ENCODE results near the gene CNPY1. TPM values are rescaled to one million over a fixed set of nuclear protein-coding genes. Genes with fewer than 3 reads are reported as not detected.
"Not testable (repeated sequence)": the region's sequence is repeated elsewhere in the genome, so short reads cannot be mapped to it uniquely, and the experiment has no call there.

CNPY1 gene
- total RNA-seq, 2 experiments from 2014 or later, result not detected

- POLR2A ChIA-PET, result no interaction called here
- no peaks in the 10 kb centered on the region for H3K4me1 Mint-ChIP-seq
- no peak overlapping the region for H3K27ac Mint-ChIP-seq
- no peaks in the 10 kb centered on the region for H3K27me3 Mint-ChIP-seq
- no peak for DNase-seq
- CTCF ChIA-PET, result no interaction called here
- no peaks in the 10 kb centered on the region for H3K36me3 Mint-ChIP-seq (ENCODE audit: low read depth)
- no peaks in the 10 kb centered on the region for H3K9me3 Mint-ChIP-seq
- H3K4me3 Mint-ChIP-seq, result no peak overlapping the region
Measured at GRCh38 chr7:155571581-155572345, 25.4 kb upstream of the CNPY1 start.

GRCh38 chr7:155570991-155571390 is 24.6 kb upstream of the CNPY1 start:
- DNase-seq, result no peak
- H3K36me3 Mint-ChIP-seq (ENCODE audit: low read depth), result no peaks in the 10 kb centered on the region
- no peak overlapping the region for H3K27ac Mint-ChIP-seq
- no peaks in the 10 kb centered on the region for H3K4me1 Mint-ChIP-seq
- POLR2A ChIA-PET, result no interaction called here
- H3K27me3 Mint-ChIP-seq, result no peaks in the 10 kb centered on the region
- CTCF ChIA-PET, result no interaction called here
- H3K4me3 Mint-ChIP-seq, result no peak overlapping the region
- no peaks in the 10 kb centered on the region for H3K9me3 Mint-ChIP-seq

GRCh38 chr7:155570171-155570958 is 24.0 kb upstream of the CNPY1 start:
- Mint-ChIP-seq H3K27me3 (no peaks in the 10 kb centered on the region), H3K4me3 (no peak overlapping the region), H3K4me1 (no peaks in the 10 kb centered on the region), H3K36me3 (ENCODE audit: low read depth) (no peaks in the 10 kb centered on the region), H3K27ac (no peak overlapping the region), H3K9me3 (no peaks in the 10 kb centered on the region)
- POLR2A ChIA-PET, result no interaction called here
- no peak for DNase-seq
- CTCF ChIA-PET, result no interaction called here

GRCh38 chr7:155569681-155570080 is 23.3 kb upstream of the CNPY1 start:
- H3K27ac Mint-ChIP-seq, result no peak overlapping the region
- H3K4me1 Mint-ChIP-seq, result no peaks in the 10 kb centered on the region
- H3K4me3 Mint-ChIP-seq, result no peak overlapping the region
- no peaks in the 10 kb centered on the region for H3K36me3 Mint-ChIP-seq (ENCODE audit: low read depth)
- CTCF ChIA-PET, result no interaction called here
- no peaks in the 10 kb centered on the region for H3K9me3 Mint-ChIP-seq
- POLR2A ChIA-PET, result no interaction called here
- DNase-seq, result no peak
- no peaks in the 10 kb centered on the region for H3K27me3 Mint-ChIP-seq

- no peak for DNase-seq
- H3K27ac Mint-ChIP-seq, result no peak overlapping the region
- H3K27me3 Mint-ChIP-seq, result no peaks in the 10 kb centered on the region
- H3K36me3 Mint-ChIP-seq (ENCODE audit: low read depth), result no peaks in the 10 kb centered on the region
- H3K4me1 Mint-ChIP-seq, result no peaks in the 10 kb centered on the region
- no peak overlapping the region for H3K4me3 Mint-ChIP-seq
- ChIA-PET POLR2A (no interaction called here), CTCF (no interaction called here)
- no peaks in the 10 kb centered on the region for H3K9me3 Mint-ChIP-seq
Measured at GRCh38 chr7:155568842-155569494, 22.6 kb upstream of the CNPY1 start.

GRCh38 chr7:155568333-155568660 is 21.9 kb upstream of the CNPY1 start:
- H3K27ac Mint-ChIP-seq, result no peak overlapping the region
- H3K36me3 Mint-ChIP-seq (ENCODE audit: low read depth), result no peaks in the 10 kb centered on the region
- H3K4me3 Mint-ChIP-seq, result no peak overlapping the region
- POLR2A ChIA-PET, result no interaction called here
- CTCF ChIA-PET, result no interaction called here
- no peaks in the 10 kb centered on the region for H3K4me1 Mint-ChIP-seq
- no peaks in the 10 kb centered on the region for H3K27me3 Mint-ChIP-seq
- no peak for DNase-seq
- H3K9me3 Mint-ChIP-seq, result no peaks in the 10 kb centered on the region

- Mint-ChIP-seq H3K27me3 (no peaks in the 10 kb centered on the region), H3K9me3 (no peaks in the 10 kb centered on the region), H3K36me3 (ENCODE audit: low read depth) (no peaks in the 10 kb centered on the region), H3K4me1 (no peaks in the 10 kb centered on the region), H3K27ac (no peak overlapping the region), H3K4me3 (no peak overlapping the region)
- ChIA-PET CTCF (no interaction called here), POLR2A (no interaction called here)
- DNase-seq, result no peak
Measured at GRCh38 chr7:155567646-155568332, 21.4 kb upstream of the CNPY1 start.

GRCh38 chr7:155566011-155566836 is 19.9 kb upstream of the CNPY1 start:
- CTCF ChIA-PET, result no interaction called here
- peaks cover 8% of the 10 kb centered on the region for H3K27me3 Mint-ChIP-seq
- no peak overlapping the region for H3K4me3 Mint-ChIP-seq
- H3K27ac Mint-ChIP-seq, result no peak overlapping the region
- DNase-seq, result no peak
- POLR2A ChIA-PET, result no interaction called here
- no peaks in the 10 kb centered on the region for H3K9me3 Mint-ChIP-seq
- no peaks in the 10 kb centered on the region for H3K4me1 Mint-ChIP-seq
- no peaks in the 10 kb centered on the region for H3K36me3 Mint-ChIP-seq (ENCODE audit: low read depth)

- ChIA-PET POLR2A (no interaction called here), CTCF (interaction anchor here (0.8 kb wide), 1 partner anchor 638 kb away, joined by 3 read pairs; no protein-coding TSS in a partner anchor)
- no peaks in the 10 kb centered on the region for H3K36me3 Mint-ChIP-seq (ENCODE audit: low read depth)
- no peaks in the 10 kb centered on the region for H3K9me3 Mint-ChIP-seq
- H3K27ac Mint-ChIP-seq, result no peak overlapping the region
- no peak for DNase-seq
- H3K27me3 Mint-ChIP-seq, result peaks cover 10% of the 10 kb centered on the region
- no peak overlapping the region for H3K4me3 Mint-ChIP-seq
- H3K4me1 Mint-ChIP-seq, result no peaks in the 10 kb centered on the region
Measured at GRCh38 chr7:155565596-155565995, 19.2 kb upstream of the CNPY1 start.

GRCh38 chr7:155562976-155563375 is 16.6 kb upstream of the CNPY1 start:
- DNase-seq; H3K36me3 Mint-ChIP-seq (ENCODE audit: low read depth); POLR2A ChIA-PET; H3K4me1 Mint-ChIP-seq; H3K4me3 Mint-ChIP-seq; CTCF ChIA-PET; H3K27ac Mint-ChIP-seq; H3K9me3 Mint-ChIP-seq: not testable (repeated sequence)
- H3K27me3 Mint-ChIP-seq, result peaks cover 11% of the 10 kb centered on the region

GRCh38 chr7:155562106-155562505 is 15.7 kb upstream of the CNPY1 start:
- Mint-ChIP-seq H3K27me3 (peaks cover 11% of the 10 kb centered on the region), H3K4me3 (no peak overlapping the region)
- CTCF ChIA-PET, result no interaction called here

GRCh38 chr7:155560982-155561686 is 14.8 kb upstream of the CNPY1 start:
- POLR2A ChIA-PET, result no interaction called here
- Mint-ChIP-seq H3K4me3 (no peak overlapping the region), H3K36me3 (ENCODE audit: low read depth) (no peaks in the 10 kb centered on the region), H3K9me3 (no peaks in the 10 kb centered on the region), H3K27me3 (peaks cover 11% of the 10 kb centered on the region), H3K4me1 (no peaks in the 10 kb centered on the region), H3K27ac (no peak overlapping the region)
- no peak for DNase-seq
- CTCF ChIA-PET, result no interaction called here

More at GRCh38 chr7:155562106-155562505, 15.7 kb upstream of the CNPY1 start:
- H3K4me1 Mint-ChIP-seq, result no peaks in the 10 kb centered on the region
- no peaks in the 10 kb centered on the region for H3K9me3 Mint-ChIP-seq
- no peaks in the 10 kb centered on the region for H3K36me3 Mint-ChIP-seq (ENCODE audit: low read depth)
- no peak for DNase-seq
- POLR2A ChIA-PET, result no interaction called here
- H3K27ac Mint-ChIP-seq, result no peak overlapping the region

Measured in activated CD4-positive, alpha-beta memory T cell treated with anti-CD3 and anti-CD28 coated beads, Interleukin-2, amount 10 ng/mL, durations not matched to agents 7 days and 5 days (primary cell).